ENCODE data around the gene ZNF275.

- TF ChIP-seq CTCF (IDR thresholded peaks at IDR 0.05) (no peak), MAX (CRISPR knock-in tag; IDR thresholded peaks at IDR 0.05) (no peak)
Measured at GRCh38 chrX:153365670-153366069, 31.7 kb downstream of the ZNF275 start.

Measured in WTC11 (cell line).